ENCODE data around the gene LTBP1. TPM values are rescaled to one million over a fixed set of nuclear protein-coding genes. Genes with fewer than 3 reads are reported as not detected.

The LTBP1 gene
- total and polyA plus RNA-seq, 2 experiments from 2014 or later: 15.7 to 49.8 TPM

DNA sequence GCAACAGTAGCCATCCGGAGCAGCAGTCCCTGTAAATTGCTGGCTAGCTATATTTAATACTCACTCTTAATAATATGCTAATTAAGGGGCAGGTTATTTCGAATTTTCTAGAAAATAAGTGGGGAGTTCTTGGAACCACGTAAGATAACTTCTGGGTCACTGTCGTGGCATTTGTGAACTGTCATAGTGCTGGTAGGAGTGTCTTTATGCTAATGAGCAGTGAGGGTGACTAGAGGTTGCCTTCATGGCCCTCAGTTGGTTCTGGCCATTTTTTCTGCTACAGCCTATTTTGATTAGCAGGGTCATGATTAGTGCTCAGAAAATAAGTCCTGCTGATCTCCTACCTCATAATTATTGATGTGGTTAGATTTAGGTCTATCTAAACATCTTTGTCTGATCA is 279.8 kb downstream of the LTBP1 start (continued):
- TF ChIP-seq, protein P1, sequence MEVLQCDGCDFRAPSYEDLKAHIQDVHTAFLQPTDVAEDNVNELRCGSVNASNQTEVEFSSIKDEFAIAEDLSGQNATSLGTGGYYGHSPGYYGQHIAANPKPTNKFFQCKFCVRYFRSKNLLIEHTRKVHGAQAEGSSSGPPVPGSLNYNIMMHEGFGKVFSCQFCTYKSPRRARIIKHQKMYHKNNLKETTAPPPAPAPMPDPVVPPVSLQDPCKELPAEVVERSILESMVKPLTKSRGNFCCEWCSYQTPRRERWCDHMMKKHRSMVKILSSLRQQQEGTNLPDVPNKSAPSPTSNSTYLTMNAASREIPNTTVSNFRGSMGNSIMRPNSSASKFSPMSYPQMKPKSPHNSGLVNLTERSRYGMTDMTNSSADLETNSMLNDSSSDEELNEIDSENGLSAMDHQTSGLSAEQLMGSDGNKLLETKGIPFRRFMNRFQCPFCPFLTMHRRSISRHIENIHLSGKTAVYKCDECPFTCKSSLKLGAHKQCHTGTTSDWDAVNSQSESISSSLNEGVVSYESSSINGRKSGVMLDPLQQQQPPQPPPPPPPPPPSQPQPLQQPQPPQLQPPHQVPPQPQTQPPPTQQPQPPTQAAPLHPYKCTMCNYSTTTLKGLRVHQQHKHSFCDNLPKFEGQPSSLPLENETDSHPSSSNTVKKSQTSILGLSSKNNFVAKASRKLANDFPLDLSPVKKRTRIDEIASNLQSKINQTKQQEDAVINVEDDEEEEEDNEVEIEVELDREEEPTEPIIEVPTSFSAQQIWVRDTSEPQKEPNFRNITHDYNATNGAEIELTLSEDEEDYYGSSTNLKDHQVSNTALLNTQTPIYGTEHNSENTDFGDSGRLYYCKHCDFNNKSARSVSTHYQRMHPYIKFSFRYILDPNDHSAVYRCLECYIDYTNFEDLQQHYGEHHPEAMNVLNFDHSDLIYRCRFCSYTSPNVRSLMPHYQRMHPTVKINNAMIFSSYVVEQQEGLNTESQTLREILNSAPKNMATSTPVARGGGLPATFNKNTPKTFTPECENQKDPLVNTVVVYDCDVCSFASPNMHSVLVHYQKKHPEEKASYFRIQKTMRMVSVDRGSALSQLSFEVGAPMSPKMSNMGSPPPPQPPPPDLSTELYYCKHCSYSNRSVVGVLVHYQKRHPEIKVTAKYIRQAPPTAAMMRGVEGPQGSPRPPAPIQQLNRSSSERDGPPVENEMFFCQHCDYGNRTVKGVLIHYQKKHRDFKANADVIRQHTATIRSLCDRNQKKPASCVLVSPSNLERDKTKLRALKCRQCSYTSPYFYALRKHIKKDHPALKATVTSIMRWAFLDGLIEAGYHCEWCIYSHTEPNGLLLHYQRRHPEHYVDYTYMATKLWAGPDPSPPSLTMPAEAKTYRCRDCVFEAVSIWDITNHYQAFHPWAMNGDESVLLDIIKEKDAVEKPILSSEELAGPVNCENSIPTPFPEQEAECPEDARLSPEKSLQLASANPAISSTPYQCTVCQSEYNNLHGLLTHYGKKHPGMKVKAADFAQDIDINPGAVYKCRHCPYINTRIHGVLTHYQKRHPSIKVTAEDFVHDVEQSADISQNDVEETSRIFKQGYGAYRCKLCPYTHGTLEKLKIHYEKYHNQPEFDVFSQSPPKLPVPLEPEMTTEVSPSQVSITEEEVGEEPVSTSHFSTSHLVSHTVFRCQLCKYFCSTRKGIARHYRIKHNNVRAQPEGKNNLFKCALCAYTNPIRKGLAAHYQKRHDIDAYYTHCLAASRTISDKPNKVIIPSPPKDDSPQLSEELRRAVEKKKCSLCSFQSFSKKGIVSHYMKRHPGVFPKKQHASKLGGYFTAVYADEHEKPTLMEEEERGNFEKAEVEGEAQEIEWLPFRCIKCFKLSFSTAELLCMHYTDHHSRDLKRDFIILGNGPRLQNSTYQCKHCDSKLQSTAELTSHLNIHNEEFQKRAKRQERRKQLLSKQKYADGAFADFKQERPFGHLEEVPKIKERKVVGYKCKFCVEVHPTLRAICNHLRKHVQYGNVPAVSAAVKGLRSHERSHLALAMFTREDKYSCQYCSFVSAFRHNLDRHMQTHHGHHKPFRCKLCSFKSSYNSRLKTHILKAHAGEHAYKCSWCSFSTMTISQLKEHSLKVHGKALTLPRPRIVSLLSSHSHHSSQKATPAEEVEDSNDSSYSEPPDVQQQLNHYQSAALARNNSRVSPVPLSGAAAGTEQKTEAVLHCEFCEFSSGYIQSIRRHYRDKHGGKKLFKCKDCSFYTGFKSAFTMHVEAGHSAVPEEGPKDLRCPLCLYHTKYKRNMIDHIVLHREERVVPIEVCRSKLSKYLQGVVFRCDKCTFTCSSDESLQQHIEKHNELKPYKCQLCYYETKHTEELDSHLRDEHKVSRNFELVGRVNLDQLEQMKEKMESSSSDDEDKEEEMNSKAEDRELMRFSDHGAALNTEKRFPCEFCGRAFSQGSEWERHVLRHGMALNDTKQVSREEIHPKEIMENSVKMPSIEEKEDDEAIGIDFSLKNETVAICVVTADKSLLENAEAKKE (CRISPR knock-in tag; IDR thresholded peaks at IDR 0.05): no peak

DNA sequence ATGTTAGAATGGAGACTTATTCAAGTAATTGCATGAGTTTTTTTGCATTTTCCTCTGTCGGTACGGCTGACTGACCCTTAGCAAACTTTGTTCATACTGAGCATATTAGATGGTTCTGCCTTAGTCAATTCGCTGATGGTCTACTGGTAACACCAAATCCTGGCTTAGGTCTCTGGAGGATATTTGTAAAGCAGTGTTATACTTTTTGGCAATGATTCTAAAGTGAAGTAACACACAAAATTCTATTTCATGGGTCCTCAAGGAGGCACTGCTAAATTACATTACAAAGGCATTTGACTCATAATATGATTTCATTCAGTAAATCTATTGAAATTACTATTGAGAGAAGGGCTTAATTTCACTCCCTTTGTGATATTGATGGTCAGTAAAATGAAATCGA is 282.9 kb downstream of the LTBP1 start:
- 0 out of 2 replicates have a peak, but pooled peaks cover 3% of the 10 kb centered on the region for H3K9me2 ChIP-seq (ENCODE audit: insufficient read depth)
- no peaks in the 10 kb centered on the region for H3K27me3 ChIP-seq (ENCODE audit: insufficient read depth)
- H3K4me1 ChIP-seq (ENCODE audit: insufficient read depth): no peaks in the 10 kb centered on the region
- DNase-seq (ENCODE audit: low spot score) (no peak), ATAC-seq (no peak)
- Mint-ChIP-seq H3K27me3 (ENCODE audit: insufficient read depth, low read depth, poor library complexity) (no peaks in the 10 kb centered on the region), H3K36me3 (ENCODE audit: low read depth) (peaks cover 9% of the 10 kb centered on the region), H3K9me3 (no peaks in the 10 kb centered on the region), H3K27ac (no peak overlapping the region), H3K4me3 (no peak overlapping the region), H3K4me1 (peaks cover 2% of the 10 kb centered on the region; the same call in 2 of the 3 replicates)
- no peaks in the 10 kb centered on the region for H3F3A ChIP-seq (replicated peaks; ENCODE audit: low read depth)
- H3K79me2 ChIP-seq (replicated peaks; ENCODE audit: insufficient read depth): no peaks in the 10 kb centered on the region
- no peak overlapping the region for H3K4me3 ChIP-seq
- no peak overlapping the region for H3K4me2 ChIP-seq
- no peaks in the 10 kb centered on the region for H3K36me3 ChIP-seq (ENCODE audit: insufficient read depth)
- H4K20me1 ChIP-seq (replicated peaks; ENCODE audit: insufficient read depth): no peaks in the 10 kb centered on the region
- no peak overlapping the region for H3K27ac ChIP-seq (ENCODE audit: low read depth)
- no peak overlapping the region for H2AFZ ChIP-seq
- TF ChIP-seq, protein P2, sequence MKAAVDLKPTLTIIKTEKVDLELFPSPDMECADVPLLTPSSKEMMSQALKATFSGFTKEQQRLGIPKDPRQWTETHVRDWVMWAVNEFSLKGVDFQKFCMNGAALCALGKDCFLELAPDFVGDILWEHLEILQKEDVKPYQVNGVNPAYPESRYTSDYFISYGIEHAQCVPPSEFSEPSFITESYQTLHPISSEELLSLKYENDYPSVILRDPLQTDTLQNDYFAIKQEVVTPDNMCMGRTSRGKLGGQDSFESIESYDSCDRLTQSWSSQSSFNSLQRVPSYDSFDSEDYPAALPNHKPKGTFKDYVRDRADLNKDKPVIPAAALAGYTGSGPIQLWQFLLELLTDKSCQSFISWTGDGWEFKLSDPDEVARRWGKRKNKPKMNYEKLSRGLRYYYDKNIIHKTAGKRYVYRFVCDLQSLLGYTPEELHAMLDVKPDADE (IDR thresholded peaks at IDR 0.05): no peak
- no peak for TF ChIP-seq STAT1 (IDR thresholded peaks at IDR 0.05; ENCODE audit: unreplicated experiment)
- no peak for TF ChIP-seq CTCF (conservative IDR thresholded peaks at IDR 0.05; ENCODE audit: low read depth in 2 of 2)
- TF ChIP-seq, protein P1 (CRISPR knock-in tag; IDR thresholded peaks at IDR 0.05): no peak
- TF ChIP-seq JUNB (IDR thresholded peaks at IDR 0.05; ENCODE audit: unreplicated experiment): no peak

Data from GM23338 (cell line).